H1 (cell line): ENCODE measurements around the gene TCFL5. TPM values are rescaled to one million over a fixed set of nuclear protein-coding genes. Genes with fewer than 3 reads are reported as not detected.

ENCODE experiments used
- CTCF ChIA-PET: fragments of 300-600 bp; sonication (Branson Sonifier 250); formaldehyde crosslinking; loops from one replicate; lab custom pipeline; 2021; ENCODE audit not compliant: partially characterized antibody; lab: Charles Lee
- POLR2A ChIA-PET: fragments of 300-600 bp; sonication (Branson Sonifier 250); formaldehyde crosslinking; loops from one replicate; lab custom pipeline; 2021; ENCODE audit warnings: inconsistent platforms; ENCODE audit not compliant: partially characterized antibody; lab: Charles Lee
- DNase-seq, 2 experiments: peaks; one replicate each; pipeline versions ENCODE4 v3.0.0 to v3.0.0-alpha.2; 2010 to 2022; ENCODE audit warnings: low spot score in 2 of 2, low read depth in 1 of 2, mixed read lengths in 1 of 2
- FAIRE-seq: peaks from 2 replicates; lab custom pipeline; 2011; peaks lifted over from hg19 to GRCh38; lab: Jason Lieb, UNC
- H2AFZ ChIP-seq: 2 replicates; pipeline ENCODE4 v1.8.1; 2012; ENCODE audit warnings: low read length, inconsistent platforms
- H2AK5ac ChIP-seq: 2 replicates; pipeline ENCODE4 v1.6.1; 2013; ENCODE audit warnings: low read depth, low read length
- H2BK120ac ChIP-seq: replicated peaks from 2 replicates; pipeline ENCODE3; 2013; ENCODE audit warnings: low read depth, low read length, inconsistent platforms
- H2BK12ac ChIP-seq: 2 replicates; pipeline ENCODE4 v1.6.1; 2013; ENCODE audit warnings: low read depth, low read length
- H2BK15ac ChIP-seq: 2 replicates; pipeline ENCODE4 v1.6.1; 2013; ENCODE audit warnings: low read length
- H2BK20ac ChIP-seq: 2 replicates; pipeline ENCODE4 v1.6.1; 2013; ENCODE audit warnings: low read length
- H2BK5ac ChIP-seq: 2 replicates; pipeline ENCODE4 v1.6.1; 2013; ENCODE audit warnings: low read depth, low read length
- H3K14ac ChIP-seq: 2 replicates; pipeline ENCODE4 v1.6.1; 2013; ENCODE audit warnings: inconsistent platforms; ENCODE audit not compliant: insufficient read length
- H3K18ac ChIP-seq: 2 replicates; pipeline ENCODE4 v1.6.1; 2013; ENCODE audit warnings: low read length; ENCODE audit errors: extremely low read depth
- H3K23ac ChIP-seq: 2 replicates; pipeline ENCODE4 v1.6.1; 2013; ENCODE audit warnings: inconsistent platforms; ENCODE audit not compliant: insufficient read length
- H3K23me2 ChIP-seq: 2 replicates; pipeline ENCODE4 v1.6.1; 2013; ENCODE audit warnings: low read depth, low read length
- H3K27ac ChIP-seq: 2 replicates; pipeline ENCODE4 v1.6.1; 2011; ENCODE audit warnings: low read depth, low read length, inconsistent platforms
- H3K27me3 ChIP-seq, 4 experiments: replicated peaks in 1 of 4; 1 replicate in 1 of 4; 2 replicates in 3 of 4; pipeline versions ENCODE4 v1.6.1 to v1.8.1; 2011 to 2013; ENCODE audit warnings: low read length in 3 of 4, mild to moderate bottlenecking in 3 of 4, inconsistent platforms in 2 of 4, mixed read lengths in 2 of 4, moderate library complexity in 1 of 4; ENCODE audit not compliant: control insufficient read depth in 3 of 4, insufficient read depth in 3 of 4; ENCODE audit errors: extremely low read depth in 1 of 4
- H3K36me3 ChIP-seq, 4 experiments: 2 replicates each; pipeline versions ENCODE4 v1.6.1 to v1.8.1; 2011 to 2013; ENCODE audit warnings: mild to moderate bottlenecking in 4 of 4, low read length in 3 of 4, moderate library complexity in 2 of 4, control low read depth in 1 of 4, inconsistent platforms in 1 of 4; ENCODE audit not compliant: insufficient read depth in 4 of 4, control insufficient read depth in 2 of 4
- H3K4ac ChIP-seq: replicated peaks from 2 replicates; pipeline ENCODE3; 2013; ENCODE audit warnings: low read length, low read depth, mixed read lengths, inconsistent platforms; ENCODE audit not compliant: insufficient read length
- H3K4me1 ChIP-seq, 4 experiments: replicated peaks in 1 of 4; 1 replicate in 1 of 4; 2 replicates in 3 of 4; pipeline versions ENCODE4 v1.6.1 to v1.8.1; 2011 to 2013; ENCODE audit warnings: low read length in 3 of 4, inconsistent platforms in 2 of 4, mixed read lengths in 1 of 4; ENCODE audit not compliant: insufficient read depth in 4 of 4, control insufficient read depth in 3 of 4
- H3K4me2 ChIP-seq, 2 experiments: 2 replicates each; pipeline versions ENCODE4 v1.6.1 to v1.8.1; 2011 to 2013; ENCODE audit warnings: low read depth in 2 of 2, low read length in 2 of 2, control low read depth in 1 of 2, inconsistent platforms in 1 of 2, mild to moderate bottlenecking in 1 of 2; ENCODE audit not compliant: insufficient read depth in 1 of 2
- H3K4me3 ChIP-seq, 4 experiments: fragments of 200-600, 300-600 bp in 1 of 4; sonication (generic), shearing (Covaris generic), sonication (Bioruptor Twin) in 1 of 4; 2 replicates each; pipeline versions ENCODE4 v1.5.1 to v1.8.1; 2011 to 2016; ENCODE audit warnings: low read length in 4 of 4, low read depth in 3 of 4, control low read depth in 2 of 4, inconsistent platforms in 2 of 4, mild to moderate bottlenecking in 2 of 4, mixed read lengths in 1 of 4, moderate library complexity in 1 of 4; ENCODE audit not compliant: insufficient read depth in 2 of 4; ENCODE audit errors: extremely low read depth in 1 of 4
- H3K56ac ChIP-seq: replicated peaks from 2 replicates; pipeline ENCODE3; 2013; ENCODE audit warnings: low read depth, mild to moderate bottlenecking, mixed read lengths, low read length, inconsistent platforms; ENCODE audit not compliant: insufficient read length
- H3K79me1 ChIP-seq: 2 replicates; pipeline ENCODE4 v1.6.1; 2013; ENCODE audit warnings: low read depth, low read length, control low read depth
- H3K79me2 ChIP-seq, 2 experiments: 2 replicates each; pipeline versions ENCODE4 v1.6.1 to v1.8.1; 2012 to 2013; ENCODE audit warnings: low read length in 2 of 2, mild to moderate bottlenecking in 2 of 2, inconsistent platforms in 1 of 2; ENCODE audit not compliant: insufficient read depth in 2 of 2, control insufficient read depth in 1 of 2
- H3K9ac ChIP-seq, 4 experiments: replicated peaks in 1 of 4; 1 replicate in 1 of 4; 2 replicates in 3 of 4; pipeline versions ENCODE4 v1.6.1 to v1.8.1; 2011 to 2013; ENCODE audit warnings: low read depth in 3 of 4, low read length in 3 of 4, control low read depth in 2 of 4, mild to moderate bottlenecking in 2 of 4, moderate library complexity in 2 of 4, inconsistent platforms in 1 of 4; ENCODE audit errors: extremely low read depth in 1 of 4
- H3K9me3 ChIP-seq, 2 experiments: 2 replicates each; pipeline versions ENCODE4 v1.6.1 to v1.8.1; 2012 to 2013; ENCODE audit warnings: mild to moderate bottlenecking in 2 of 2, moderate library complexity in 2 of 2, control low read depth in 1 of 2, inconsistent platforms in 1 of 2, low read depth in 1 of 2, low read length in 1 of 2, mixed read lengths in 1 of 2; ENCODE audit not compliant: insufficient read depth in 2 of 2
- H4K20me1 ChIP-seq, 2 experiments: replicated peaks in 1 of 2; 2 replicates each; pipeline versions ENCODE3 to v1.8.1; 2011 to 2013; ENCODE audit warnings: inconsistent platforms in 2 of 2, low read length in 2 of 2, mild to moderate bottlenecking in 1 of 2; ENCODE audit not compliant: insufficient read depth in 2 of 2, control insufficient read depth in 1 of 2
- H4K5ac ChIP-seq: 2 replicates; pipeline ENCODE4 v1.6.1; 2013; ENCODE audit warnings: low read length, low read depth, mixed read lengths, inconsistent platforms; ENCODE audit not compliant: insufficient read length
- H4K8ac ChIP-seq: 2 replicates; pipeline ENCODE4 v1.8.0; 2013; ENCODE audit warnings: mild to moderate bottlenecking, moderate library complexity, low read length, inconsistent platforms; ENCODE audit not compliant: insufficient read depth; ENCODE audit errors: extremely low read depth
- H4K91ac ChIP-seq: replicated peaks from 2 replicates; pipeline ENCODE3; 2013; ENCODE audit warnings: low read length, mixed read lengths, inconsistent platforms; ENCODE audit not compliant: insufficient read length
- BRCA1 ChIP-seq: IDR thresholded peaks from 2 replicates; pipeline ENCODE4 v1.6.1; 2012; ENCODE audit warnings: low read depth, low read length, improper control_type of control experiment
- HDAC6 ChIP-seq: IDR thresholded peaks from one replicate; pipeline ENCODE4 v1.7.1; 2012; ENCODE audit warnings: low read depth, mild to moderate bottlenecking, inconsistent platforms, low read length, moderate library complexity
- KDM4A ChIP-seq: IDR thresholded peaks from one replicate; pipeline ENCODE4 v1.7.1; 2012; ENCODE audit warnings: low read depth, mild to moderate bottlenecking, moderate library complexity, low read length, inconsistent platforms; ENCODE audit not compliant: severe bottlenecking
- POLR2AphosphoS5 ChIP-seq: IDR thresholded peaks from 2 replicates; pipeline ENCODE4 v1.6.1; 2011; ENCODE audit warnings: low read depth, low read length
- WGBS, 2 experiments: shearing (Covaris generic) in 1 of 2; methylation state at CpG; one replicate each; pipeline versions ENCODE4 v1.1.6 to v1.1.7; 2013 to 2015; ENCODE audit warnings: low lambda C conversion rate in 2 of 2, mixed read lengths in 2 of 2, inconsistent platforms in 1 of 2, low coverage in 1 of 2, missing lambda C conversion rate in 1 of 2; ENCODE audit not compliant: insufficient replicate concordance in 2 of 2, insufficient coverage in 1 of 2, insufficient read length in 1 of 2; ENCODE audit errors: extremely low coverage in 1 of 2, missing lambda C conversion rate in 1 of 2; 5-methylcytosine and 5-hydroxymethylcytosine counted together
- polyA plus RNA-seq, 7 experiments: library from polyadenylated mRNA; depleted of rRNA in 3 of 7; stranded (reverse) in 5 of 7; unstranded in 2 of 7; fragments of >200 nt in 5 of 7; fragments of 200-250 nt in 2 of 7; gene quantifications; 1 replicate in 5 of 7; 2 replicates in 1 of 7; 4 replicates in 1 of 7; pipeline versions ENCODE4 v1.2.1 to v1.2.3, GENCODE V29; 2011 to 2013; ENCODE audit warnings: missing spikeins in 2 of 7, mixed read lengths in 2 of 7
- total RNA-seq: library from RNA; stranded (reverse); fragmentation: NEBNext Ultra II Directional; extraction: Animal tissue kit (Norgen Biotek cat#: 25700); gene quantifications from 2 replicates; pipeline ENCODE4 v1.2.1, GENCODE V29; 2021
- TF ChIP-seq, protein P1 (sequence below), 3 experiments: IDR thresholded peaks; 1 replicate in 2 of 3; 2 replicates in 1 of 3; pipeline versions ENCODE4 v1.5.1 to v1.6.1; 2011; ENCODE audit warnings: low read length in 3 of 3, mild to moderate bottlenecking in 3 of 3, inconsistent platforms in 2 of 3, low read depth in 1 of 3, moderate library complexity in 1 of 3; ENCODE audit not compliant: insufficient read depth in 1 of 3; ENCODE audit errors: control extremely low read depth in 1 of 3
- TF ChIP-seq, protein P2 (sequence below): IDR thresholded peaks from 2 replicates; pipeline ENCODE4 v1.6.1; 2012; ENCODE audit warnings: inconsistent platforms
- TF ChIP-seq, protein P3 (sequence below): IDR thresholded peaks from 2 replicates; pipeline ENCODE4 v1.6.1; 2012; ENCODE audit warnings: low read length, inconsistent platforms

TCFL5 gene
- total and polyA plus RNA-seq, 2 of the 8 experiments (the other 6 are each of a cell fraction or from before 2014, with no cell fraction given): 6.2 to 15.0 TPM

DNA sequence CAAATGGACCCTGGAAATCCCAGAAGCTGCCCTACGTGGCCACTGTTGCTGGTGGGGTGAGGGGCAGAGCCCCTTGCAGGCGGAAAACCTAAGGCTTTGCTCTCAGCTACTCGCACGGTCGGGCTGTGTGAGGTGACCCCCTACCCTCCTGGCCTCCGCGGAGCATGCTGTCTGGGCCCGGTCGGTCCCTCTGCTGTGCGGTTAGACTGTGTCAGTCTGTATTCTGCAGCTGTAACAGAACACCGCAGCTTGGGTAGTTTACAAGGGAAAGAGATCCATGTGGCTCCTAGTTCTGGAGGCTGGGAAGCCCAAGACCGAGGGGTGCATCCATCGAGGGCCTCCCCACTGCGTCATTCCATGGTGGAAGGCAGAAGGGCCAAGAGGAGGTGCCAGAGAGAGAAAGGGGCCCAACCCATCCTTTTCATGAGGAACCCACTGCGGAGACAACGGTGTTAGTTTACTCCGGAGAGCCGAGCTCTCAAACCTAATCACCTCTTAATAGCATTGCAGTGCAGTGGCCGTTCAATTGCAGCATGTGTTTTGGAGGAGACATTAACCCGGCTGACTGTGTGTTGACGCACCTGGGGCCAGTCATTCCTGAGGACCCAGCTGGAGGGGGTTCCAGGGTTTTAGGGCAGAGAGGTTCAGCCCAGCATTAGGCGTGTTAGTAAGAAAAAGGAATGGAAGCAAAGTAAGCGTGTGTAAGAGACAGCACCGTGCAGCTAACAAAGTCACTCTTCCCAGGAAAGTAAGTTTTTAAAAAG lies 26.5 kb downstream of the TCFL5 start:
- POLR2A ChIA-PET: interaction anchor here (1.2 to 2.6 kb wide), 4 partner anchors 10 to 20 kb away, joined by 3 to 11 read pairs (median 6); no protein-coding TSS in a partner anchor
- Histone ChIP-seq H3K27me3 (no peaks in the 10 kb centered on the region), H3K9me3 (no peaks in the 10 kb centered on the region), H4K91ac (no peak overlapping the region), H3K9ac (no peak overlapping the region), H2BK120ac (no peak overlapping the region), H3K27ac (no peak overlapping the region), H3K23me2 (no peaks in the 10 kb centered on the region), H4K8ac (no peak overlapping the region), H3K4me3 (no peak overlapping the region), H2BK5ac (no peak overlapping the region), H3K23ac (no peak overlapping the region), H3K56ac (no peak overlapping the region), H3K4ac (no peak overlapping the region), H3K79me1 (no peaks in the 10 kb centered on the region), H3K18ac (no peak overlapping the region), H2BK15ac (no peak overlapping the region), H3K36me3 (peaks cover 0 to 22% (median 4%) of the 10 kb centered on the region in 4 experiments; a peak in 5 of 8 replicates), H3K4me1 (peaks cover 0 to 10% (median 0%) of the 10 kb centered on the region in 4 experiments; a peak in 2 of 7 replicates), H3K79me2 (no peaks in the 10 kb centered on the region), H3K14ac (no peak overlapping the region), H4K5ac (no peak overlapping the region), H3K4me2 (no peak overlapping the region), H2BK20ac (no peak overlapping the region), H4K20me1 (no peaks in the 10 kb centered on the region), H2BK12ac (no peak overlapping the region), H2AFZ (no peak overlapping the region), H2AK5ac (no peak overlapping the region)
- FAIRE-seq (no peak), DNase-seq (no peak)
- CTCF ChIA-PET: interaction anchor here (0.7 to 2.1 kb wide), 7 partner anchors 10 to 388 kb away, joined by 3 to 9 read pairs (median 4); no protein-coding TSS in a partner anchor
- WGBS, 2 experiments: 95% methylated on average over 21 of the region's 24 CpGs; no CpG with 5 or more reads in 1 of the 2 experiments
- TF ChIP-seq, protein P1, sequence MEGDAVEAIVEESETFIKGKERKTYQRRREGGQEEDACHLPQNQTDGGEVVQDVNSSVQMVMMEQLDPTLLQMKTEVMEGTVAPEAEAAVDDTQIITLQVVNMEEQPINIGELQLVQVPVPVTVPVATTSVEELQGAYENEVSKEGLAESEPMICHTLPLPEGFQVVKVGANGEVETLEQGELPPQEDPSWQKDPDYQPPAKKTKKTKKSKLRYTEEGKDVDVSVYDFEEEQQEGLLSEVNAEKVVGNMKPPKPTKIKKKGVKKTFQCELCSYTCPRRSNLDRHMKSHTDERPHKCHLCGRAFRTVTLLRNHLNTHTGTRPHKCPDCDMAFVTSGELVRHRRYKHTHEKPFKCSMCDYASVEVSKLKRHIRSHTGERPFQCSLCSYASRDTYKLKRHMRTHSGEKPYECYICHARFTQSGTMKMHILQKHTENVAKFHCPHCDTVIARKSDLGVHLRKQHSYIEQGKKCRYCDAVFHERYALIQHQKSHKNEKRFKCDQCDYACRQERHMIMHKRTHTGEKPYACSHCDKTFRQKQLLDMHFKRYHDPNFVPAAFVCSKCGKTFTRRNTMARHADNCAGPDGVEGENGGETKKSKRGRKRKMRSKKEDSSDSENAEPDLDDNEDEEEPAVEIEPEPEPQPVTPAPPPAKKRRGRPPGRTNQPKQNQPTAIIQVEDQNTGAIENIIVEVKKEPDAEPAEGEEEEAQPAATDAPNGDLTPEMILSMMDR (IDR thresholded peaks at IDR 0.05; ENCODE audit: control extremely low read depth in 1 of 3, insufficient read depth in 1 of 3, low read depth in 1 of 3, low read length in 3 of 3): no peak
- TF ChIP-seq HDAC6 (no peak), BRCA1 (no peak), POLR2AphosphoS5 (no peak), KDM4A (no peak)
- TF ChIP-seq, protein P2, sequence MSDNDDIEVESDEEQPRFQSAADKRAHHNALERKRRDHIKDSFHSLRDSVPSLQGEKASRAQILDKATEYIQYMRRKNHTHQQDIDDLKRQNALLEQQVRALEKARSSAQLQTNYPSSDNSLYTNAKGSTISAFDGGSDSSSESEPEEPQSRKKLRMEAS: no peak
- TF ChIP-seq, protein P3, sequence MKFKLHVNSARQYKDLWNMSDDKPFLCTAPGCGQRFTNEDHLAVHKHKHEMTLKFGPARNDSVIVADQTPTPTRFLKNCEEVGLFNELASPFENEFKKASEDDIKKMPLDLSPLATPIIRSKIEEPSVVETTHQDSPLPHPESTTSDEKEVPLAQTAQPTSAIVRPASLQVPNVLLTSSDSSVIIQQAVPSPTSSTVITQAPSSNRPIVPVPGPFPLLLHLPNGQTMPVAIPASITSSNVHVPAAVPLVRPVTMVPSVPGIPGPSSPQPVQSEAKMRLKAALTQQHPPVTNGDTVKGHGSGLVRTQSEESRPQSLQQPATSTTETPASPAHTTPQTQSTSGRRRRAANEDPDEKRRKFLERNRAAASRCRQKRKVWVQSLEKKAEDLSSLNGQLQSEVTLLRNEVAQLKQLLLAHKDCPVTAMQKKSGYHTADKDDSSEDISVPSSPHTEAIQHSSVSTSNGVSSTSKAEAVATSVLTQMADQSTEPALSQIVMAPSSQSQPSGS: no peak
